PC-9 (cell line): ENCODE data around the gene EEA1. TPM values are rescaled to one million over a fixed set of nuclear protein-coding genes. Genes with fewer than 3 reads are reported as not detected.
A peak's percentile ranks its signal among the peaks of the same experiment; 100 is the strongest.

Experiments used
- BruUV-seq: library from RNA; stranded (reverse); fragments of 400-500 nt; replicated peaks from 2 replicates; lab custom pipeline; 2021; lab: Mats Ljungman, UMichigan
- CTCF ChIA-PET: fragments of 300-600 bp; sonication (Branson Sonifier 250); formaldehyde crosslinking; loops from one replicate; lab custom pipeline; 2022; ENCODE audit warnings: antibody characterized with exemption; lab: Charles Lee
- POLR2A ChIA-PET: fragments of 300-600 bp; sonication (Branson Sonifier 250); formaldehyde crosslinking; loops from one replicate; lab custom pipeline; 2022; ENCODE audit warnings: antibody characterized with exemption; ENCODE audit not compliant: unreplicated experiment; lab: Charles Lee
- DNase-seq, 2 experiments: peaks; one replicate each; pipeline versions ENCODE4 v3.0.0 to v3.0.0-alpha.2; 2015 to 2022; ENCODE audit warnings: mixed read lengths in 1 of 2
- H2AFZ ChIP-seq: fragments of 200-600 bp; sonication (generic); 2 replicates; pipeline ENCODE4 v1.8.1; 2017; ENCODE audit warnings: antibody characterized with exemption
- H3F3A ChIP-seq: fragments of 200-600 bp; sonication (generic); 2 replicates; pipeline ENCODE4 v1.8.1; 2017; ENCODE audit warnings: antibody characterized with exemption, mild to moderate bottlenecking, low read depth; ENCODE audit not compliant: insufficient read depth
- H3K27ac ChIP-seq: fragments of 200-600 bp; sonication (generic); 2 replicates; pipeline ENCODE4 v1.6.1; 2016; ENCODE audit warnings: mixed run types
- H3K27me3 ChIP-seq: fragments of 200-600 bp; sonication (generic); 2 replicates; pipeline ENCODE4 v1.6.1; 2016; ENCODE audit warnings: low read depth, mixed run types; ENCODE audit not compliant: insufficient read depth
- H3K36me3 ChIP-seq: fragments of 200-600 bp; sonication (generic); 2 replicates; pipeline ENCODE4 v1.6.1; 2016; ENCODE audit warnings: low read depth, mixed run types
- H3K4me1 ChIP-seq: fragments of 200-600 bp; sonication (generic); replicated peaks from 2 replicates; pipeline ENCODE4 v1.6.1; 2016; ENCODE audit warnings: mixed run types; ENCODE audit not compliant: insufficient read depth
- H3K4me2 ChIP-seq: fragments of 200-600 bp; sonication (generic); 2 replicates; pipeline ENCODE4 v1.6.1; 2017; ENCODE audit warnings: mixed run types
- H3K4me3 ChIP-seq: fragments of 200-600 bp; sonication (generic); 2 replicates; pipeline ENCODE4 v1.6.1; 2016; ENCODE audit warnings: mixed run types
- H3K79me2 ChIP-seq: fragments of 200-600 bp; sonication (generic); 2 replicates; pipeline ENCODE4 v1.6.1; 2017; ENCODE audit warnings: low read depth, mixed run types
- H3K9me2 ChIP-seq: fragments of 200-600 bp; sonication (generic); 2 replicates; pipeline ENCODE4 v1.8.1; 2017; ENCODE audit warnings: mild to moderate bottlenecking; ENCODE audit not compliant: insufficient read depth
- H3K9me3 ChIP-seq: fragments of 200-600 bp; sonication (generic); 2 replicates; pipeline ENCODE4 v1.8.1; 2016; ENCODE audit warnings: low read depth; ENCODE audit not compliant: insufficient read depth
- H4K20me1 ChIP-seq: fragments of 200-600 bp; sonication (generic); 2 replicates; pipeline ENCODE4 v1.8.1; 2017; ENCODE audit not compliant: insufficient read depth
- EZH2 ChIP-seq: fragments of 200-600 bp; sonication (generic); IDR thresholded peaks from 2 replicates; pipeline ENCODE4 v1.8.0; 2017; ENCODE audit warnings: antibody characterized with exemption, low read depth
- intact Hi-C: fragments of 100-400 bp; cut with micrococcal nuclease; formaldehyde crosslinking; loops from one replicate; pipeline ENCODE4 v1.10.0; 2022; ENCODE audit not compliant: unreplicated experiment
- total RNA-seq: library from RNA; stranded (reverse); gene quantifications from 2 replicates; pipeline ENCODE4 v1.2.3, GENCODE V29; 2021
- TF ChIP-seq, protein P1 (sequence below): fragments of 200-600 bp; sonication (generic); conservative IDR thresholded peaks from 2 replicates; pipeline ENCODE4 v1.6.1; 2017; ENCODE audit warnings: mixed run types, antibody characterized with exemption, mild to moderate bottlenecking, moderate library complexity

EEA1 gene
- total RNA-seq, 1 experiment from 2014 or later: 15.7 TPM

DNA sequence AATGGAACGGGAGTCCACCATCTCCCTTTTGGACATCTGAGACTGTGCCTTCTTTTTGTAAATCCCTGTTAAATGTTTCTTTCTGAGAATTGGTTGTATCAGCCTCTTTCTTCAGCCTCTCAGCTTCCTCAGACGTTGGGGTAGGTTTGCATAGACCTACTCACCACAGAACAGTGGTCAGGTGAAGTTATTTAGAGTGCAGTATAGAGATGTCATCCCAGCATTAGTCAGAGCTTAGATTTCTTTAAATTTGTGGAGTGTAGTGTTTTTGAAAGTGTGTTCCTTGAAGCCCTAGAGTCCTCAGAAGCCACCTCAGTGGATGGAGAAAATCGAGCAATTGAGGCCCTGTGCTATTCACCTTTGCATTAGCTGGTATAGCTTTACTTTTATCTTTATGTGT, 8.9 kb upstream of the EEA1 start:
- no peak for DNase-seq
- Histone ChIP-seq H3K9me2 (no peaks in the 10 kb centered on the region), H3K4me1 (no peaks in the 10 kb centered on the region), H4K20me1 (no peaks in the 10 kb centered on the region), H3K4me3 (no peak overlapping the region), H3F3A (no peaks in the 10 kb centered on the region), H2AFZ (peak overlapping the region; percentile 62; the same call in 1 of the 2 replicates), H3K9me3 (no peaks in the 10 kb centered on the region; the same call in 1 of the 2 replicates), H3K27me3 (no peaks in the 10 kb centered on the region), H3K36me3 (no peaks in the 10 kb centered on the region), H3K27ac (no peak overlapping the region), H3K4me2 (no peak overlapping the region), H3K79me2 (no peaks in the 10 kb centered on the region)
- TF ChIP-seq, protein P1, sequence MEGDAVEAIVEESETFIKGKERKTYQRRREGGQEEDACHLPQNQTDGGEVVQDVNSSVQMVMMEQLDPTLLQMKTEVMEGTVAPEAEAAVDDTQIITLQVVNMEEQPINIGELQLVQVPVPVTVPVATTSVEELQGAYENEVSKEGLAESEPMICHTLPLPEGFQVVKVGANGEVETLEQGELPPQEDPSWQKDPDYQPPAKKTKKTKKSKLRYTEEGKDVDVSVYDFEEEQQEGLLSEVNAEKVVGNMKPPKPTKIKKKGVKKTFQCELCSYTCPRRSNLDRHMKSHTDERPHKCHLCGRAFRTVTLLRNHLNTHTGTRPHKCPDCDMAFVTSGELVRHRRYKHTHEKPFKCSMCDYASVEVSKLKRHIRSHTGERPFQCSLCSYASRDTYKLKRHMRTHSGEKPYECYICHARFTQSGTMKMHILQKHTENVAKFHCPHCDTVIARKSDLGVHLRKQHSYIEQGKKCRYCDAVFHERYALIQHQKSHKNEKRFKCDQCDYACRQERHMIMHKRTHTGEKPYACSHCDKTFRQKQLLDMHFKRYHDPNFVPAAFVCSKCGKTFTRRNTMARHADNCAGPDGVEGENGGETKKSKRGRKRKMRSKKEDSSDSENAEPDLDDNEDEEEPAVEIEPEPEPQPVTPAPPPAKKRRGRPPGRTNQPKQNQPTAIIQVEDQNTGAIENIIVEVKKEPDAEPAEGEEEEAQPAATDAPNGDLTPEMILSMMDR: no peak
- no peak for TF ChIP-seq EZH2
- POLR2A ChIA-PET: no interaction called here
- no TSS peak for BruUV-seq
- intact Hi-C loops: no loop called here
- CTCF ChIA-PET: no interaction called here

DNA sequence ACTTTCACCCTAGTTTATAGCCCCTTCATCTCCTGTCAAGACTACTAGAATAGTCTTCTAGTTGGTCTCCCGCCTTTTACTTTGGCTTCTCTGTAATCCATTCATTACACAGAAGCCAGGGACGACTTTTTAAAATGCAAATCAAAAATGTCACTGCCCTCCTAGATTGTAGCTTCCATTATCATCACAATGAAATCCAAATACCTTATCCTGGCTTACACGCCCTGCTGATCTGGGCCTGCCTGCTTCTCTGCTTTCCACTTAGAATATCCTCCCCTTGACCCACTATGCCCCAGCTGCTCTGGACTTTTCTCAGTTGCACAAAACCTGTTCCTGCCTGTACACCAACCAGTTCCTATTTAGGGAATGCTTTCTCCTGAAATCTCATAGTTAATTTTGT, 4.5 kb upstream of the EEA1 start:
- CTCF ChIA-PET: no interaction called here
- Histone ChIP-seq H4K20me1 (no peaks in the 10 kb centered on the region), H3K27ac (no peak overlapping the region), H3K27me3 (no peaks in the 10 kb centered on the region), H3K9me3 (no peaks in the 10 kb centered on the region; the same call in 1 of the 2 replicates), H3K79me2 (no peaks in the 10 kb centered on the region), H3F3A (peaks cover 15% of the 10 kb centered on the region), H3K4me3 (no peak overlapping the region), H2AFZ (no peak overlapping the region), H3K36me3 (no peaks in the 10 kb centered on the region), H3K4me2 (no peak overlapping the region), H3K4me1 (peaks cover 21% of the 10 kb centered on the region), H3K9me2 (no peaks in the 10 kb centered on the region)
- no peak for TF ChIP-seq EZH2
- TF ChIP-seq, protein P1: no peak
- intact Hi-C loops: no loop called here
- BruUV-seq: no TSS peak
- POLR2A ChIA-PET: no interaction called here
- no peak for DNase-seq

DNA sequence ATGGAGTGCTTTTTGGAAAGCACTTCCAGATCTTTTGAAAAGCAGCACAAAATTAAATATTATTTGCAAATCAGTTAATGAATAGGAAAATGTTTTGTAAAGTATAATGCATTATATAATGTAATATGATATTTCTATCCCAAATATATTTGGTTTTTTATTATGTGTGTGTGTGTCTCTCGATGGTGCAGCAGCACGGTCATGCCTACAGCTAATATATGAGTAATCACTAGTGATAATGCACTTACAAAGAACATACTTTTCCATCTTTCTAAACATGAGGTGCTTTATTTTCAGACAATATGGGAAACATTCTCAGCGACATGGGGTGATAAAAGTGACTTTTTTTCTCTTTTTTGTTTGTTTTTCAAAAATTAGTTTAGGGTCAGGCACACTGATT, 1.3 kb upstream of the EEA1 start:
- no peak for DNase-seq
- Histone ChIP-seq H3K79me2 (peaks cover 26% of the 10 kb centered on the region), H3K4me2 (peak overlapping the region; percentile 92), H4K20me1 (peaks cover 5% of the 10 kb centered on the region; the same call in 1 of the 2 replicates), H3K4me1 (peaks cover 40% of the 10 kb centered on the region), H3K9me2 (no peaks in the 10 kb centered on the region), H3K27me3 (no peaks in the 10 kb centered on the region), H2AFZ (peak overlapping the region; percentile 96), H3K36me3 (no peaks in the 10 kb centered on the region), H3K9me3 (no peaks in the 10 kb centered on the region; the same call in 1 of the 2 replicates), H3K27ac (peak overlapping the region; percentile 91), H3F3A (peaks cover 28% of the 10 kb centered on the region), H3K4me3 (peak overlapping the region; percentile 59)
- BruUV-seq: no TSS peak
- no peak for TF ChIP-seq EZH2
- TF ChIP-seq, protein P1: no peak
- intact Hi-C loops: no loop called here
- CTCF ChIA-PET: no interaction called here
- POLR2A ChIA-PET: interaction anchor here (0.6 kb wide), 1 partner anchor 215 kb away, joined by 3 read pairs; no protein-coding TSS in a partner anchor
